HepG2 (cell line): ENCODE measurements around the gene FAM43B. TPM values are rescaled to one million over a fixed set of nuclear protein-coding genes. Genes with fewer than 3 reads are reported as not detected.

Source experiments
- CHD2 ChIP-seq: IDR thresholded peaks from 2 replicates; pipeline ENCODE4 v1.6.1; 2011; ENCODE audit warnings: low read depth, low read length, improper control_type of control experiment
- ELF4 ChIP-seq: sonication (generic); formaldehyde crosslinking; IDR thresholded peaks from 2 replicates; pipeline ENCODE4 v1.5.0; 2020; ENCODE audit warnings: missing genetic modification reagents, mild to moderate bottlenecking, moderate library complexity, borderline replicate concordance
- JUNB ChIP-seq: sonication (generic); formaldehyde crosslinking; IDR thresholded peaks from 2 replicates; pipeline ENCODE4 v1.8.0; 2022; ENCODE audit warnings: missing genetic modification reagents, mild to moderate bottlenecking, borderline replicate concordance
- MAF1 ChIP-seq: sonication (generic); formaldehyde crosslinking; IDR thresholded peaks from 2 replicates; pipeline ENCODE4 v1.5.0; 2020; ENCODE audit warnings: missing genetic modification reagents, borderline replicate concordance
- NFKBIZ ChIP-seq: IDR thresholded peaks from 2 replicates; pipeline ENCODE4 v1.6.1; 2018; ENCODE audit warnings: missing genetic modification reagents, missing compliant biosample characterization
- POLR2AphosphoS5 ChIP-seq: IDR thresholded peaks from 2 replicates; pipeline ENCODE4 v1.6.1; 2012; ENCODE audit warnings: low read depth, low read length
- SIX1 ChIP-seq: sonication (generic); formaldehyde crosslinking; IDR thresholded peaks from 2 replicates; pipeline ENCODE4 v1.4.0; 2020; ENCODE audit warnings: missing genetic modification reagents, borderline replicate concordance
- ZNF432 ChIP-seq: sonication (generic); formaldehyde crosslinking; IDR thresholded peaks from 2 replicates; pipeline ENCODE4 v1.5.0; 2020; ENCODE audit warnings: missing genetic modification reagents, mild to moderate bottlenecking, borderline replicate concordance
- ZNF546 ChIP-seq: sonication (generic); formaldehyde crosslinking; conservative IDR thresholded peaks from 2 replicates; pipeline ENCODE4 v1.8.1; 2023; ENCODE audit warnings: mild to moderate bottlenecking, missing genetic modification reagents
- ZNF616 ChIP-seq: sonication (generic); formaldehyde crosslinking; IDR thresholded peaks from 2 replicates; pipeline ENCODE4 v1.5.0; 2020; ENCODE audit warnings: low read depth, mild to moderate bottlenecking, missing genetic modification reagents
- ZSCAN9 ChIP-seq: IDR thresholded peaks from 2 replicates; pipeline ENCODE4 v1.6.1; 2016; ENCODE audit warnings: borderline replicate concordance
- polyA plus RNA-seq, 8 experiments: library from polyadenylated mRNA; depleted of rRNA in 3 of 8; stranded (reverse) in 7 of 8; unstranded in 1 of 8; fragments of >200 nt; fragmentation: Illumina TruSeq in 4 of 8; extraction: Trizol in 4 of 8; gene quantifications; 2 replicates each; pipeline versions ENCODE4 v1.2.1 to v1.2.3, GENCODE V29; 2011 to 2016; ENCODE audit warnings: low read depth in 4 of 8, missing spikeins in 1 of 8, mixed read lengths in 1 of 8; ENCODE audit not compliant: insufficient read depth in 1 of 8
- total RNA-seq, 5 experiments: library from RNA; depleted of rRNA; stranded (reverse); fragments of >200 nt; fragmentation: Illumina TruSeq; extraction: Trizol; gene quantifications; 2 replicates each; pipeline ENCODE4 v1.2.3, GENCODE V29; 2016; ENCODE audit warnings: low read depth in 1 of 5
- TF ChIP-seq, protein P1 (sequence below): IDR thresholded peaks from 2 replicates; pipeline ENCODE4 v1.4.0; 2020; ENCODE audit warnings: mild to moderate bottlenecking, missing genetic modification reagents
- TF ChIP-seq, protein P2 (sequence below): sonication (generic); formaldehyde crosslinking; IDR thresholded peaks from 2 replicates; pipeline ENCODE4 v1.5.0; 2020; ENCODE audit warnings: missing genetic modification reagents
- TF ChIP-seq, protein P3 (sequence below): sonication (generic); formaldehyde crosslinking; IDR thresholded peaks from 2 replicates; pipeline ENCODE4 v1.5.1; 2020; ENCODE audit warnings: missing genetic modification reagents, mild to moderate bottlenecking, borderline replicate concordance
- TF ChIP-seq, protein P4 (sequence below): sonication (generic); formaldehyde crosslinking; IDR thresholded peaks from 2 replicates; pipeline ENCODE4 v1.8.1; 2023; ENCODE audit warnings: missing genetic modification reagents, mild to moderate bottlenecking, borderline replicate concordance
- TF ChIP-seq, protein P5 (sequence below): sonication (generic); formaldehyde crosslinking; IDR thresholded peaks from 2 replicates; pipeline ENCODE4 v1.5.1; 2020; ENCODE audit warnings: mild to moderate bottlenecking, missing genetic modification reagents, borderline replicate concordance

FAM43B gene
- total and polyA plus RNA-seq, 2 of the 13 experiments (the other 11 are each of a cell fraction or from before 2014, with no cell fraction given) = 0.63 to 3.7 TPM

DNA sequence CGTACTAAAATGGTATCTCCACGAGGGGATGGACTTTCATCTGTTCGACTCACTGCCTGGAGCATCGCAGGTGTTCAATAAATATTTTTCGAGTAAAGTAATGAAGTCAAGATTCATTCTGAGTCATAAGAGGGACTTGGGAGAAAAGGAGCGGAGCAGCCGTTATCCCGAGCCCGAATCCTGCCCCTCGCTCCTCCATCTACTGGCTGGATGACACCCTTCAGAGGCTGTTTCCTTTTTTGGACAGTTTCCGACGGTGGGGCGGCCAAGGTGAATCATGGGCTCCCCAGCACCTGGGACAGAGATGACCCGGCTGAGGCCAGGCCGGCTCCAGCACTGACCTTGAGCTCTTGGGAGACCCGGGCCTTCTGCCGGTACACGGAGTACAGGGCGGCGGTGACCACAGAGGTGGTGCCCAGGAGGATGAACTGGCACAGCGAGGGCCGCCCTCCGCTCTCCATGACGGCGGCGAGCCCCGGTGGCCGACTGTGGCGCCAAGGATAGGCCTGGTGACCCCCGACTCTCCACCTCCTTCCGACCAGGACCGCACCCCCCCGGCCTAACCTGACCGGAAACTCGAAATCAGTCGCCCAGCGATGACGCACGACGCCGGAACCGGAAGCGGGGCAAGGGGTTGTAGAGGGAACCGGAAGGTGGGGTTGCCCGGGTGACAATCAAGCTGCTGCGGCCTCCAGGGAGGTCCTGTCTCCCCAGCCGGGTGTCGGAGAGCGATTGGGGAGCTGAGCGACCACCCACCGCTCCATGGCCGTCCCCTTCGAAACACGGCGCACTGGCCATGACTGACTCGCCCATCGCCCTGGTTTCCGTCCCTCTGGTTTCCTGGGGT is 44.6 kb upstream of the FAM43B start, which contains the start of gene MUL1 (continued):
- TF ChIP-seq, protein P1, sequence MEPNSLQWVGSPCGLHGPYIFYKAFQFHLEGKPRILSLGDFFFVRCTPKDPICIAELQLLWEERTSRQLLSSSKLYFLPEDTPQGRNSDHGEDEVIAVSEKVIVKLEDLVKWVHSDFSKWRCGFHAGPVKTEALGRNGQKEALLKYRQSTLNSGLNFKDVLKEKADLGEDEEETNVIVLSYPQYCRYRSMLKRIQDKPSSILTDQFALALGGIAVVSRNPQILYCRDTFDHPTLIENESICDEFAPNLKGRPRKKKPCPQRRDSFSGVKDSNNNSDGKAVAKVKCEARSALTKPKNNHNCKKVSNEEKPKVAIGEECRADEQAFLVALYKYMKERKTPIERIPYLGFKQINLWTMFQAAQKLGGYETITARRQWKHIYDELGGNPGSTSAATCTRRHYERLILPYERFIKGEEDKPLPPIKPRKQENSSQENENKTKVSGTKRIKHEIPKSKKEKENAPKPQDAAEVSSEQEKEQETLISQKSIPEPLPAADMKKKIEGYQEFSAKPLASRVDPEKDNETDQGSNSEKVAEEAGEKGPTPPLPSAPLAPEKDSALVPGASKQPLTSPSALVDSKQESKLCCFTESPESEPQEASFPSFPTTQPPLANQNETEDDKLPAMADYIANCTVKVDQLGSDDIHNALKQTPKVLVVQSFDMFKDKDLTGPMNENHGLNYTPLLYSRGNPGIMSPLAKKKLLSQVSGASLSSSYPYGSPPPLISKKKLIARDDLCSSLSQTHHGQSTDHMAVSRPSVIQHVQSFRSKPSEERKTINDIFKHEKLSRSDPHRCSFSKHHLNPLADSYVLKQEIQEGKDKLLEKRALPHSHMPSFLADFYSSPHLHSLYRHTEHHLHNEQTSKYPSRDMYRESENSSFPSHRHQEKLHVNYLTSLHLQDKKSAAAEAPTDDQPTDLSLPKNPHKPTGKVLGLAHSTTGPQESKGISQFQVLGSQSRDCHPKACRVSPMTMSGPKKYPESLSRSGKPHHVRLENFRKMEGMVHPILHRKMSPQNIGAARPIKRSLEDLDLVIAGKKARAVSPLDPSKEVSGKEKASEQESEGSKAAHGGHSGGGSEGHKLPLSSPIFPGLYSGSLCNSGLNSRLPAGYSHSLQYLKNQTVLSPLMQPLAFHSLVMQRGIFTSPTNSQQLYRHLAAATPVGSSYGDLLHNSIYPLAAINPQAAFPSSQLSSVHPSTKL (CRISPR knock-in tag) = no peak; the same call in 1 of the 2 replicates
- TF ChIP-seq ZSCAN9 (peak; percentile 66), JUNB (no peak), CHD2 (no peak), ELF4 (CRISPR knock-in tag) (peak; percentile 92), ZNF616 (CRISPR knock-in tag) (no peak), MAF1 (peak; percentile 68; the same call in 1 of the 2 replicates), SIX1 (CRISPR knock-in tag) (no peak), POLR2AphosphoS5 (peak; percentile 76), ZNF546 (CRISPR knock-in tag) (no peak), NFKBIZ (CRISPR knock-in tag) (0 out of 2 replicates have a peak, but pooled peaks have one; percentile 64), ZNF432 (CRISPR knock-in tag) (no peak)
- TF ChIP-seq, protein P2, sequence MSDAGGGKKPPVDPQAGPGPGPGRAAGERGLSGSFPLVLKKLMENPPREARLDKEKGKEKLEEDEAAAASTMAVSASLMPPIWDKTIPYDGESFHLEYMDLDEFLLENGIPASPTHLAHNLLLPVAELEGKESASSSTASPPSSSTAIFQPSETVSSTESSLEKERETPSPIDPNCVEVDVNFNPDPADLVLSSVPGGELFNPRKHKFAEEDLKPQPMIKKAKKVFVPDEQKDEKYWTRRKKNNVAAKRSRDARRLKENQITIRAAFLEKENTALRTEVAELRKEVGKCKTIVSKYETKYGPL (CRISPR knock-in tag) = no peak
- TF ChIP-seq, protein P3, sequence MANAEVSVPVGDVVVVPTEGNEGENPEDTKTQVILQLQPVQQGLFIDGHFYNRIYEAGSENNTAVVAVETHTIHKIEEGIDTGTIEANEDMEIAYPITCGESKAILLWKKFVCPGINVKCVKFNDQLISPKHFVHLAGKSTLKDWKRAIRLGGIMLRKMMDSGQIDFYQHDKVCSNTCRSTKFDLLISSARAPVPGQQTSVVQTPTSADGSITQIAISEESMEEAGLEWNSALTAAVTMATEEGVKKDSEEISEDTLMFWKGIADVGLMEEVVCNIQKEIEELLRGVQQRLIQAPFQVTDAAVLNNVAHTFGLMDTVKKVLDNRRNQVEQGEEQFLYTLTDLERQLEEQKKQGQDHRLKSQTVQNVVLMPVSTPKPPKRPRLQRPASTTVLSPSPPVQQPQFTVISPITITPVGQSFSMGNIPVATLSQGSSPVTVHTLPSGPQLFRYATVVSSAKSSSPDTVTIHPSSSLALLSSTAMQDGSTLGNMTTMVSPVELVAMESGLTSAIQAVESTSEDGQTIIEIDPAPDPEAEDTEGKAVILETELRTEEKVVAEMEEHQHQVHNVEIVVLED (CRISPR knock-in tag) = peak; percentile 96
- TF ChIP-seq, protein P4, sequence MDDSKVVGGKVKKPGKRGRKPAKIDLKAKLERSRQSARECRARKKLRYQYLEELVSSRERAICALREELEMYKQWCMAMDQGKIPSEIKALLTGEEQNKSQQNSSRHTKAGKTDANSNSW (CRISPR knock-in tag) = no peak
- TF ChIP-seq, protein P5, sequence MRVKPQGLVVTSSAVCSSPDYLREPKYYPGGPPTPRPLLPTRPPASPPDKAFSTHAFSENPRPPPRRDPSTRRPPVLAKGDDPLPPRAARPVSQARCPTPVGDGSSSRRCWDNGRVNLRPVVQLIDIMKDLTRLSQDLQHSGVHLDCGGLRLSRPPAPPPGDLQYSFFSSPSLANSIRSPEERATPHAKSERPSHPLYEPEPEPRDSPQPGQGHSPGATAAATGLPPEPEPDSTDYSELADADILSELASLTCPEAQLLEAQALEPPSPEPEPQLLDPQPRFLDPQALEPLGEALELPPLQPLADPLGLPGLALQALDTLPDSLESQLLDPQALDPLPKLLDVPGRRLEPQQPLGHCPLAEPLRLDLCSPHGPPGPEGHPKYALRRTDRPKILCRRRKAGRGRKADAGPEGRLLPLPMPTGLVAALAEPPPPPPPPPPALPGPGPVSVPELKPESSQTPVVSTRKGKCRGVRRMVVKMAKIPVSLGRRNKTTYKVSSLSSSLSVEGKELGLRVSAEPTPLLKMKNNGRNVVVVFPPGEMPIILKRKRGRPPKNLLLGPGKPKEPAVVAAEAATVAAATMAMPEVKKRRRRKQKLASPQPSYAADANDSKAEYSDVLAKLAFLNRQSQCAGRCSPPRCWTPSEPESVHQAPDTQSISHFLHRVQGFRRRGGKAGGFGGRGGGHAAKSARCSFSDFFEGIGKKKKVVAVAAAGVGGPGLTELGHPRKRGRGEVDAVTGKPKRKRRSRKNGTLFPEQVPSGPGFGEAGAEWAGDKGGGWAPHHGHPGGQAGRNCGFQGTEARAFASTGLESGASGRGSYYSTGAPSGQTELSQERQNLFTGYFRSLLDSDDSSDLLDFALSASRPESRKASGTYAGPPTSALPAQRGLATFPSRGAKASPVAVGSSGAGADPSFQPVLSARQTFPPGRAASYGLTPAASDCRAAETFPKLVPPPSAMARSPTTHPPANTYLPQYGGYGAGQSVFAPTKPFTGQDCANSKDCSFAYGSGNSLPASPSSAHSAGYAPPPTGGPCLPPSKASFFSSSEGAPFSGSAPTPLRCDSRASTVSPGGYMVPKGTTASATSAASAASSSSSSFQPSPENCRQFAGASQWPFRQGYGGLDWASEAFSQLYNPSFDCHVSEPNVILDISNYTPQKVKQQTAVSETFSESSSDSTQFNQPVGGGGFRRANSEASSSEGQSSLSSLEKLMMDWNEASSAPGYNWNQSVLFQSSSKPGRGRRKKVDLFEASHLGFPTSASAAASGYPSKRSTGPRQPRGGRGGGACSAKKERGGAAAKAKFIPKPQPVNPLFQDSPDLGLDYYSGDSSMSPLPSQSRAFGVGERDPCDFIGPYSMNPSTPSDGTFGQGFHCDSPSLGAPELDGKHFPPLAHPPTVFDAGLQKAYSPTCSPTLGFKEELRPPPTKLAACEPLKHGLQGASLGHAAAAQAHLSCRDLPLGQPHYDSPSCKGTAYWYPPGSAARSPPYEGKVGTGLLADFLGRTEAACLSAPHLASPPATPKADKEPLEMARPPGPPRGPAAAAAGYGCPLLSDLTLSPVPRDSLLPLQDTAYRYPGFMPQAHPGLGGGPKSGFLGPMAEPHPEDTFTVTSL (CRISPR knock-in tag) = peak; percentile 70
